Natural killer cell (primary cell): Measurements from ENCODE around the gene TMED10. TPM values are rescaled to one million over a fixed set of nuclear protein-coding genes. Genes with fewer than 3 reads are reported as not detected.

ENCODE experiments used
- ATAC-seq, 3 donors: fragments of 150-1000 bp in 2 of 3; fragments of 200-7000 bp in 1 of 3; cut with Tn5 transposase; 1 replicate in 1 of 3; 2 replicates in 2 of 3; pipeline ENCODE4 v1.10.0; 2021; ENCODE audit warnings: mild to moderate bottlenecking in 2 of 3, moderate library complexity in 2 of 3
- DNase-seq, 2 donors: peaks; one replicate each; pipeline versions ENCODE4 v3.0.0 to v3.0.0-alpha.2; 2013 to 2021; ENCODE audit warnings: mixed read lengths in 1 of 2
- H3K27ac ChIP-seq: one replicate; pipeline ENCODE4 v1.5.1; 2013; ENCODE audit warnings: mild to moderate bottlenecking, low read length
- H3K27me3 ChIP-seq: one replicate; pipeline ENCODE4 v1.6.1; 2013; ENCODE audit warnings: low read length; ENCODE audit not compliant: control insufficient read depth, insufficient read depth
- H3K36me3 ChIP-seq: one replicate; pipeline ENCODE4 v1.6.1; 2013; ENCODE audit warnings: low read length; ENCODE audit not compliant: control insufficient read depth, insufficient read depth
- H3K4me1 ChIP-seq: one replicate; pipeline ENCODE4 v1.6.1; 2013; ENCODE audit warnings: low read length; ENCODE audit not compliant: control insufficient read depth, insufficient read depth
- H3K4me3 ChIP-seq: one replicate; pipeline ENCODE4 v1.5.1; 2013; ENCODE audit warnings: low read length
- H3K9me3 ChIP-seq: one replicate; pipeline ENCODE4 v1.6.1; 2013; ENCODE audit warnings: low read length; ENCODE audit not compliant: control insufficient read depth, insufficient read depth
- H3K27ac Mint-ChIP-seq, 2 donors: one replicate each; pipeline ENCODE4 v1.8.0; 2022; ENCODE audit warnings: mild to moderate bottlenecking in 2 of 2, mixed read lengths in 2 of 2, moderate library complexity in 1 of 2
- H3K27me3 Mint-ChIP-seq, 2 donors: one replicate each; pipeline ENCODE4 v1.8.0; 2022; ENCODE audit warnings: low read depth in 2 of 2, mixed read lengths in 2 of 2
- H3K36me3 Mint-ChIP-seq: one replicate; pipeline ENCODE4 v1.8.0; 2022; ENCODE audit warnings: mixed read lengths
- H3K4me1 Mint-ChIP-seq, 2 donors: one replicate each; pipeline ENCODE4 v1.8.0; 2022; ENCODE audit warnings: mixed read lengths in 2 of 2
- H3K4me3 Mint-ChIP-seq: one replicate; pipeline ENCODE4 v1.8.0; 2022; ENCODE audit warnings: mild to moderate bottlenecking, moderate library complexity, mixed read lengths
- H3K9me3 Mint-ChIP-seq, 2 donors: one replicate each; pipeline ENCODE4 v1.8.0; 2022; ENCODE audit warnings: mixed read lengths in 2 of 2
- WGBS: methylation state at CpG from one replicate; pipeline ENCODE4 v1.1.7; 2013; ENCODE audit warnings: missing lambda C conversion rate; ENCODE audit not compliant: insufficient coverage; 5-methylcytosine and 5-hydroxymethylcytosine counted together
- intact Hi-C: fragments of 100-400 bp; cut with micrococcal nuclease; formaldehyde crosslinking; loops from one replicate; pipeline ENCODE4 v1.14.2; 2022
- total RNA-seq, 4 donors: library from RNA; stranded (reverse); fragments of 120-200 nt in 1 of 4; gene quantifications; one replicate each; pipeline versions ENCODE4 v1.2.3 to v1.2.4, GENCODE V29; 2013 to 2022
- TF ChIP-seq, protein P1 (sequence below): fragments of 200-600 bp; IDR thresholded peaks from one replicate; pipeline ENCODE4 v1.8.0; 2022; ENCODE audit warnings: antibody characterized with exemption

The TMED10 gene
- total RNA-seq, 3 donors from 2014 or later (not counting 1 experiment from before 2014, with no cell fraction given) = 216 to 244 (median 231) TPM

DNA sequence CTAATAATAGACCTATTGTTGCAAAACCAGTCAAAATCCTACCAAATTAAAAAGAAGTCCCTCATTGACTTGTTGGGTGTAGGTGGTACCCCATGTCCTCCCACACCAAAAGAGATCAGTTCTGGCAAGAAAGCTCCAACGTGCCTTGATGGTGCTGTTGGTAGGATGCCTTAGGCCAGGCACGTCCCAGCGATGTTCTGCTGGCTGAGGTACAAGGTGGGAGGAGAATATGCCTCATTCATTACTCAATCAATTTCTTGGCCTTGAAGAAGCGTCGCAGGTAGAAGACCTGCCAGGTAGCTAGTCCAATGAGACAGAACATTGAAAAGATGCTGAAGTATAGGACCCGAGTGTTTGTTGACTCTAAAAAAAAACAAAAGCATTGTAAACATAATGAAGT lies 41.8 kb downstream of the TMED10 start:
- WGBS = 96% methylated on average over 6 of the region's 6 CpGs
- DNase-seq (no peak), ATAC-seq (no peak)
- intact Hi-C loops = loop anchor here (5.0 kb wide), 1 partner anchor 428 kb away; no protein-coding TSS in a partner anchor
- no peak overlapping the region for H3K27ac ChIP-seq
- peak overlapping the region; percentile 72 to 77 for H3K27ac Mint-ChIP-seq
- peaks cover 30 to 35% of the 10 kb centered on the region in 2 donors for H3K4me1 Mint-ChIP-seq
- peaks cover 11% of the 10 kb centered on the region for H3K4me1 ChIP-seq
- no peaks in the 10 kb centered on the region for H3K27me3 ChIP-seq
- H3K36me3 ChIP-seq = peaks cover 41% of the 10 kb centered on the region
- H3K9me3 ChIP-seq = no peaks in the 10 kb centered on the region
- H3K9me3 Mint-ChIP-seq = no peaks in the 10 kb centered on the region
- H3K4me3 Mint-ChIP-seq = no peak overlapping the region
- no peaks in the 10 kb centered on the region for H3K27me3 Mint-ChIP-seq
- no peak overlapping the region for H3K4me3 ChIP-seq
- TF ChIP-seq, protein P1, sequence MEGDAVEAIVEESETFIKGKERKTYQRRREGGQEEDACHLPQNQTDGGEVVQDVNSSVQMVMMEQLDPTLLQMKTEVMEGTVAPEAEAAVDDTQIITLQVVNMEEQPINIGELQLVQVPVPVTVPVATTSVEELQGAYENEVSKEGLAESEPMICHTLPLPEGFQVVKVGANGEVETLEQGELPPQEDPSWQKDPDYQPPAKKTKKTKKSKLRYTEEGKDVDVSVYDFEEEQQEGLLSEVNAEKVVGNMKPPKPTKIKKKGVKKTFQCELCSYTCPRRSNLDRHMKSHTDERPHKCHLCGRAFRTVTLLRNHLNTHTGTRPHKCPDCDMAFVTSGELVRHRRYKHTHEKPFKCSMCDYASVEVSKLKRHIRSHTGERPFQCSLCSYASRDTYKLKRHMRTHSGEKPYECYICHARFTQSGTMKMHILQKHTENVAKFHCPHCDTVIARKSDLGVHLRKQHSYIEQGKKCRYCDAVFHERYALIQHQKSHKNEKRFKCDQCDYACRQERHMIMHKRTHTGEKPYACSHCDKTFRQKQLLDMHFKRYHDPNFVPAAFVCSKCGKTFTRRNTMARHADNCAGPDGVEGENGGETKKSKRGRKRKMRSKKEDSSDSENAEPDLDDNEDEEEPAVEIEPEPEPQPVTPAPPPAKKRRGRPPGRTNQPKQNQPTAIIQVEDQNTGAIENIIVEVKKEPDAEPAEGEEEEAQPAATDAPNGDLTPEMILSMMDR = no peak
- H3K36me3 Mint-ChIP-seq = peaks cover 21% of the 10 kb centered on the region

DNA sequence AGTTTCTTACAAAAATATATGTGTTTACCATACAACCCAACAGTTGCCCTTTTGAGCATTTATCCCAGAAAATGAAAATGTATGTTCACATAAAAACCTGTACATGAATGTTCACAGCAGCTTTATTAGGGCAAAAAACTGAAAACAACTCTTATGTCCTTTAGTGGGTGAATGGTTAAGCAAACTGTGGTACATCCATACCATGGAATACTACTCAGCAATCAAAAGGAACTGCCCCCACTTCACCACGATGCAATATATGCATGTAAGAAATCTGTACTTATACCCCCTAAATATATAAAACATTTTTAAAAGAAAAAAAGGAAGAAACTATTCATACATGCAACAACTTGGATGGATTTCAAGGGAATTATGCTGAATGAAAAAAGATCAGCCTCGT lies 42.8 kb downstream of the TMED10 start:
- no peak overlapping the region for H3K4me3 ChIP-seq
- H3K9me3 Mint-ChIP-seq = no peaks in the 10 kb centered on the region
- H3K4me3 Mint-ChIP-seq = no peak overlapping the region
- H3K27ac ChIP-seq = no peak overlapping the region
- H3K4me1 Mint-ChIP-seq = peaks cover 22 to 27% of the 10 kb centered on the region in 2 donors
- DNase-seq (no peak), ATAC-seq (no peak)
- H3K36me3 Mint-ChIP-seq = peaks cover 21% of the 10 kb centered on the region
- intact Hi-C loops = loop anchor here (2.0 to 5.0 kb wide), 4 partner anchors 13 to 429 kb away; no protein-coding TSS in a partner anchor
- peaks cover 41% of the 10 kb centered on the region for H3K36me3 ChIP-seq
- H3K27ac Mint-ChIP-seq = peak overlapping the region; percentile 72 to 77
- H3K27me3 Mint-ChIP-seq = no peaks in the 10 kb centered on the region
- WGBS = no CpG with 5 or more reads among the region's 2 CpGs
- H3K4me1 ChIP-seq = peaks cover 7% of the 10 kb centered on the region
- no peaks in the 10 kb centered on the region for H3K9me3 ChIP-seq
- TF ChIP-seq, protein P1 = no peak
- no peaks in the 10 kb centered on the region for H3K27me3 ChIP-seq

DNA sequence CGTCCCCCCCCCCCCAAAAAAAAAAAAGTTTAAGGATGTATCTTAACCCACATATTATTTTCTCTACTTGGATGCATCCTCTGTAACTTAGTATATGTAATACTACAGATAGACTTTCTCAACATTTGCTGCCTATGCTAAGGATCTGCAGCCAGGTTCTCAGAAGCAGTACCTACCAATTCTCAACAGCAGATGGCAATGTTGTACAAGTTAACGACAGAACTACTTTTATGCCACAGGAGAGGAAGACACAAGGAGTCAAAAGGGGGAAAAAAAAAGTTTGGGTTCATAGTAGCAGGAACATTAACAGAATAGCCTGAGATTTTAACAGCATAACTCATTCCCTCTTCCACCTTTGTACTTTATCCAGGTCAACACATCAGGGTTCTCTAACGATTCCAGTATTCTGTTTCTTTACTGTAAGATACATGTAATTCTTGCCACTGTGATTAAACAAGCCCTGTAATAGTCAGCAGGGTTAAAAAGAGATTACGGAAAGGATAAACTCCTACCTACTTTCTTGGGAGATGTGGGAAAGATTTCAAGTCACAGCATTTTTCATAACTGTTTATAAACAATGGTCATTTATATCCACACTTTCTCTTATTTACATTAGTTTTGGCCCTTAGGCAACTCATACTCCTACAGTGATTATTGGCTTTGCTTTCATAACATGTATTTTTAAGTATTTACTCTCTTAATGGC lies 43.9 kb downstream of the TMED10 start:
- Histone ChIP-seq H3K4me3 (no peak overlapping the region), H3K36me3 (peaks cover 41% of the 10 kb centered on the region), H3K27ac (no peak overlapping the region), H3K4me1 (peaks cover 6% of the 10 kb centered on the region), H3K9me3 (no peaks in the 10 kb centered on the region), H3K27me3 (no peaks in the 10 kb centered on the region)
- TF ChIP-seq, protein P1 = peak; percentile 77
- Mint-ChIP-seq H3K4me1 (peaks cover 17 to 22% of the 10 kb centered on the region in 2 donors), H3K4me3 (no peak overlapping the region), H3K36me3 (peaks cover 21% of the 10 kb centered on the region), H3K9me3 (no peaks in the 10 kb centered on the region), H3K27me3 (no peaks in the 10 kb centered on the region), H3K27ac (peak overlapping the region; percentile 58 to 77)
- DNase-seq = peak in 1 of 2 donors; percentile 89
- intact Hi-C loops = loop anchor here (1.0 to 5.0 kb wide), 6 partner anchors 14 to 522 kb away; no protein-coding TSS in a partner anchor
- ATAC-seq = peak; percentile 83 to 93 (median 92)
- WGBS = 42% methylated on average over 2 of the region's 4 CpGs
